Lung microvascular endothelial cell (primary cell): ENCODE measurements around the gene ENOX1. TPM values are rescaled to one million over a fixed set of nuclear protein-coding genes. Genes with fewer than 3 reads are reported as not detected.

Source experiments
- DNase-seq, 2 donors: peaks; one replicate each; pipeline versions ENCODE4 v3.0.0 to v3.0.0-alpha.2; 2010; ENCODE audit warnings: low read depth in 2 of 2
- total RNA-seq: library from RNA; depleted of rRNA; stranded (reverse); fragments of >200 nt; gene quantifications from 2 replicates; pipeline ENCODE4 v1.2.1, GENCODE V29; 2014

Gene ENOX1
- total RNA-seq, 1 donor from 2014 or later: under 0.01 TPM

DNA sequence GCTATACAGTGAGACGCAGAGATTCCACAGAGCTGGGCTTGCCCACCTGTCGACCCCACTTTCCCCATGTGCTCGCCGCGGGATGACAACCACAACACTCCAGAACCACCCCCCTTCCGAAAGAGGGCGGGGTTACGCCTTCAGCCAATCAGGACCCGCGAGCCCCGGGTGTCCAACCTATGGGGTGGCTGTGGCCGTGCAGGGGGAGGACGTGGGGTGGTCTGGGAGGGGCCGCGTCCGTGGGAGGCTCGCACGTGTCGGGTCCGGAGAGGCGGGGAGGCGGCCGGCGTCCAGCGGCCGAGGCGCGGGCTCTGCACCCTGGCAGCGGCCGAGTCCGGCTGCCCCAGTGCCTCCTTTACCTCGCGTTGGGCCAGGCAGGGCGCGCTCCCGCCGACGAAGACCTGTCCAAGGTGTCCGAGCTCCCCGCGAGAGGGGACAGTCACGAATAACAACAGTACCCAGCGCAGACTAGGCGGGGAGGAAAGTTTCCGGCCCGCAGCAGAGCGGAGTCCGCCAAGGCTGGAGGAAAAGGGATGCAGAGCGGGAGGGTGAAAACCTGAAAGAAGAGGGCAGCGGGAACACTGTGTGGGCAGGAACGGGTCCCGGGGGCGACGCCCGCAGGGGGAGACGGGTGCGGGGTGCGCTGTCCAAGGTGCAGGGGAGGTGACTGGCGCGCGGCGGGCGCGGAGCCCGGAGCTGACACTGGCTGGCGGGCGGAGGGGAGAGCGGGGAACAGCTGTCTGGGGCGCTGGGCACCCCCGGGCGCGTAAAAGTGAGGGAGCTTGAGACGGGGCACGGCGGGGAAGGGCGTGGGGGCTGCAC, 911 bp downstream of the ENOX1 start:
- DNase-seq: peak; percentile 80 to 87

DNA sequence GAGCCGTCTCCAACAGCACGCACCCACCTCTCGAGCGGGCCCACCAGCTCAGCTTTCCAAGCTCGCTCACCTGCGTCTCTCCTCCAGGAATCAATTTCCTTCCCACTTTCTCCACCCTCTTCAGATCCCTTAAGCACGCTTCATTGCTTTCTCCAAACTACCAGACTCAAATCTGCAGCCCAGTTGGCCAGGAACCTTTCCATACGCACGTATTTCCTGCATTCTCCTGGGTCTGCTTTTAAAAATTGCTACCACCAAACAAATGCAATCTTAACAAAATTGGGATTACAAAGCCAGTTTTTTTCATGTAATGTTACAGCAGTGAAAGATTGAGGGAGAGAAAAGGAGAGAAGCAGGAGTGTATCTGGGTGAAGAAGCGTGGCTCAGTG, 1.5 kb downstream of the ENOX1 start:
- no peak for DNase-seq

DNA sequence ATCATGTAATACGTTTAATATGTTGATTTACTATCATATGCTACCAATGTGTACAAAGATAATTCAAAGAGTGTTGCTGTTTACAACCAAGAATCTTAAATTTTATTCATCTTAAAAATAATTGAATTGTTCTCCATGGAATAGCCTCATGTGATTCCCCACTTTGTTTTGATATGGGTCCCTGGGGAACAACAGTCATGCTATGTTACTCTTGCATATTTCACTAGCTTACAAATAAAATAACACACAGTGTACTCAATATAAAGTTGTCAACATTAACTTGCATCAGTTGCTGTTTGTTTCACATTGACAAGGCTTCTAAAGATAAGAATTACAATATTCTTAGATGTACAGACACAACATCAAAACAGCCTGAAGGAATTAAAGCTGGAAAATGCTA, 2.3 kb downstream of the ENOX1 start:
- DNase-seq: no peak

DNA sequence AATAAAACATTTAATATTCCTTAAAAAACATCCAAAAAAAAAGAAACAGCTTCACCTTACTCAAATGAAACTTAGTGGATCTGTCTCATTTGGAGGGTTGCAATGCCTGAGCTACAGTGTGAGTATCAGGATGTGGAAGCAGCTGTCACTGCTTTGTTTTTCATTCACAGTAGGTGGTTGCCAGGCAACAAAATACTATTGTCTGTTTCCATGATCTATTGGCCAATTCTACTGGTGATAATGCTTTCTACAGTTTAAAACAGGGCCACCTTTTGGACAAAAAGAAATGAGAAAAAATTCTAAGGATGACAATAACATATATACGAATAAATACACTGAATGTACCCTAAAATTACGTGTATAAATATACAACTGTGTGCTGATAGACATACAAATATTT, 3.0 kb downstream of the ENOX1 start:
- peak; percentile 91 to 95 for DNase-seq

DNA sequence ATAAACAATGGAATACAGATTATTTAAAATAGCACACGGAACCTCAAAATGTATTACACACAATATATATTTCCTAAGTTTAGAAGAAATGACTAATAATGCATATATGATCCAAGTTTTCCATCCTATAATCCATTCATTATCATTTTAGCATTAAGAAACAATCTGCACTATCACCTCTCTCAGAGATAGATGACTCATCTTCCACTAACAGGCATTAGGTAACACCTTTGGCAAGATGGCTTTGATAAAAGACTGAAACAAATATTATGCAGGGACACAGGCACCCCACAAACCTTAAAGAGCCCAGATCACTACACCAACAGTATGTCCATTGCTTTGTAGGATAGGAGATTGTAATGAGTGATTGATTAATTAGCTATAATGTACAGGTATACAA, 4.1 kb downstream of the ENOX1 start:
- DNase-seq: peak in 1 of 2 donors; percentile 36

DNA sequence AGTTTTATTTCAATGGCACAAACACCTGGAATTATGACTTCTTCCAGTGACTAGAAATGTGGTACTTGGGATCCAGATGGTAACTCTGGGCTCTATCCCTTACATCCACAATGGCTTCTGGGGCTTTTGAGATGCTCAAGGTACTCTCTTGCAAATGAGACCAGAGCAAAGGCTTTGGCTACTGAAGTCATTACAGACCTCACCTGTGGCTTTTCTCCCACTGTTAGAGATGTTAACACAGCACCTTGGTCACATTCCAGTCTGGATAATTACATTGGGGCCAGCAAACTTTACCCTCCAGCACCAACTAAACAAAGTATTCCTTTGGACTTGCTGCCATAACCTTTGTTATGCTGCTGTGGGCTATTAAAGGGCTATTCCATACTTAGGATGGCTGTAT, 6.1 kb downstream of the ENOX1 start:
- DNase-seq: no peak

DNA sequence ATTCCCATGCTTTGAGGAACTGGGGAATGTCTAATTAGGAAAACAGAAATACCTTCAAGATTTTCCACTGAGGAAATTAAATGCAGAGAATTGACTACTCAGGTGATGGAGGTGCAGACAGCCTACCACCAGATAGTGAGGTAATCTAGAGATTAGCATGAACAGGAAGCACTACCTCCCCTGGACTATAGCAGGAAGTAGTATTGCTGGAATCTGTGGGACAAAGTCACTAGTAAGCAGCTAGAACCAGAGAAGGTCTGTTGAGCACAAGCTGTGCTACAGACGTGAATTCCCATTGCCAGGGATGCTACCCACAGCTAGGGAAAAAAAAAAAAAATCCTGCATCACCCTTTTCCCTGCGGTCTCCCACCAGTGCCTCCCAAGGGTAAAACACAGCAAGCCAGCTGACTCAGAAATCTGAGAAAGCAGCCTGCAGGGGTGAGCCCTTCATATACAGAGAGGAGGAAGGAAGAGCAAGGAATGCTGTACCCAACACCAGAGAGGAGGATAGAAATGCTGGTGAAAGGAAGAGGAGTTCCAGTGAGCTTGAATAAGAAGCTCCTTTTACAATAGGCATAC, 10.2 kb downstream of the ENOX1 start:
- DNase-seq: peak in 1 of 2 donors; percentile 5

DNA sequence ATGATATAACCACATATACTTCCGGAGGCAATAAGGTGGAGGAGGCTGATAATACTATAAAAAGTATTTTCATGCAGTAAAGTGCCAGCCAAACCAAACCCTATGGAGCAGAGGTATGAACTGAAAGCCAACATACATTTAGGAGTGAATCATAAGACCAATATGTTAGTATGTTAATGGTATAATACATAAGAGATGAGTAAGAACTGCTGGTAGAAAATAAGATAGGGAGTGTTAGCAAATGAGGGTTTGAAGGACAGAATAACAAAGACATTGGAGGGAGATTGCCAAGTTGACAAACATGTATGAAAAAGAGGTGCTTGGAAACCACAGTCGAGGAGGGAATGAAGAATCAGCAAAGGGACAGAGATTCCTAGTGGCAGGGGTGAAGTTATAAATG, 10.8 kb downstream of the ENOX1 start:
- DNase-seq: no peak

DNA sequence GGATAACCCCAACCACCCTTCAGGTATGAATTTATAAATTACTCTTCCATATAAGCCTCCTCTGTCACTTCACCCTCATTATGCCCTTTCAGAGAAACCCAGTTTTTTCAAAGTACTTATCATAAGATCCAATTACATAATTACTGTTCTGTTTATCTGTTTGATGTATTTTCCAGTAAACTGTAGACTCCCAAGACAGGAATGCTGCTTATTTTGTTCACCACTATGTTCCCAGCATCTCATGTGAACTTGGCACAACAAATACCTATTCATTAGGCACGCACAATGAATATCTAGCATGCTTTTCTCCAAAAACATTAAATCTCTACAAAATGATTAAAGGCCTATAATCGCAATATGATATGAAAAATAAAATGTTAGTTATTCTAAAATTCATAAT, 13.2 kb downstream of the ENOX1 start:
- DNase-seq: no peak

DNA sequence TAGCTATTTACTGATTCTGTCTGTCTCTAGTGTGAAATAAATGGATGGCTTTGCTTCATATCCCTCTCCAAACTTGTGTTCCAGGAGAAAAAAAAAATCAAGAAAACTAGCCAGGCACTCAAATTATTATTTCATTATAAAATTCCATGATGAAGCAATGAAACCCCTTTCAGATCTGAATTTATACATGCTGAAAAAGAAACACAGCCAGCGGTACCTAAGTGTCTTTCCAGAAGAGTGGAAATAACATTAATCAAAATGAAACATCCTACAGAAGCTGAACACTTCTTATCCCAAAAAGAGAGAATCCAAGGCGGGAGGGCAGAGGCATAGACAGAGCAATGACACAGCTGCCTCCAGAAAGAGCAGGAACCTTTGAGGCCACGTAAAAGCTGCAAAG, 15.9 kb downstream of the ENOX1 start:
- DNase-seq: no peak

DNA sequence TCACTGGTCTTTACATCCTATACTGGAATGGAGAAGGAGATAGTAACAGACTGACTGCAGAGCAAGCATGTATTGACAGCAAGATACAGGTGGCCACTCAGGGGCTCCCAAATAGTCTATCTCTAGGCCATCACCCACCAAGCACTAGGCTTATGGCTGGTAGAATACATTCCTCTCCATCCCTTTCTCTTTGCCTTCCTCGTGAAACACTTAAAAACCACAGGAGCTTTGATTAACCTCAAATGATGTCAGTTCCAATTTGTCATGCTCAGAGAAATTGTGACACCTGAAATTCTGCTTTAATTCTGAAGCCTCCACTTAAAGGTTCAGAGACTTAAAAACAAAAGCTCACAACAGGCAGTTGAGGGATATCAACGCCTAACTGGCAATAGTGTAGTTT, 17.2 kb downstream of the ENOX1 start:
- no peak for DNase-seq

DNA sequence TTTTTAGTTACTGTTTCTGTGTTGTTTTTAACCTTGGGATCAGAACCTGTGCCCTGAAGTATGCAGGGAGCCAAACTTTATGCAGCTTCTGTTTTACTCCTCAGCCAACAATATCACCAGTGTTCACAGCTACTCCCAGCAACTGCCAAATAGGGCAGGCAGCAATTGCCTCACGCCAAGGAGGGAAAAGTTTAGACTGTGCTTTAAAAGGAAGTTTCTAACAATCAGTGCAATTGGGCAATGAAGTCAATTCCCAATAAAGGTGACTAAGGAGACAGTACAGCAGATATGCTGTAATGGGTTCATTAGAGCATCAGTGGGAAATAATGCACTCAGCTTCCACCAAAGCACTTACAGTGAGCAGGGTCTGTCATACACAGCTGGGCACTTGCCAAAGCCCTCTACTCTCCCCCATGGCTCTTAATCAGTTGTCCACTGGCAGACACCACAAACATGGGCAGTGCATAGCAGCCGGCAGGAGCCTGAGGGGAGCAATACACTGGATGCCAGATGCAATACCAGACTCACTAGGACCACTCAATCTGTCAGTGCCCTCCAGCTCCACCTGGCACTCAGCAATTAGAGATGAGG, 19.3 kb downstream of the ENOX1 start:
- DNase-seq: no peak

DNA sequence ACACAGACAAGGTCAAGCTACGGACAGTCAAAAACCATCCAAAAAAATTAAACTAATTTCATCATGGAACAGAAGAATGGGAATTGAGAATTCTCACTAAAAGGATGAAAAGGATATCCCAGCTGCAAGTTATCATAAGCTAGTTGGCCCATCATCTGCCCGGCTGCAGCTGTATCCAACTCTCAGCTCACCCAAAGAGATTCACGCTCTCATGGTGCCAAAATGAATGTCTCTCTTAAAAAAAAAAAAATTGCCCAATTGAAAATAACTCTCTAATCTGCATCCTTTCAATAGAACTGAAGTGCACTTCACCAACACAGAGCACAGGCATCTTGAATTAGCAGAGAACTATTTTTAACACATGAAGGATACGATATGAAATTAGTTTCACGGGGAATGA, 20.0 kb downstream of the ENOX1 start:
- no peak for DNase-seq

DNA sequence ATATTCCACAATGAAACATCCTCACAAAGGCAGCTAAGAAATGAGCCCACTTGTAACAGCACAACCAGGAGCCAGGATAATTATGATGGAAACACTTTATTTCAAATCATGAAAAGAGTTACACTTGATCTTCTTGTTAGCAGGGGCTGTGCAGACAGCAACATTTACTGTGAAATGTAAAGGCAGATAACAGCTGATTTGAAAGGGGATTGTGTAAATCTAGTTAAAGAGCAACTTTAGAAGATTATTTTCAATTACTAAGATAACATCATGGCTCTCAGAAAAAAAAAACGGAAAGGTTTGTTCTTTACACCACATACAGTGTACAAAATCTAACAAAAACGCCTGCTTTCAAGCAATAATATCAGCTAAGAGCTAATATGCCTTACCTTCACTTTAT, 22.4 kb downstream of the ENOX1 start:
- DNase-seq: no peak

DNA sequence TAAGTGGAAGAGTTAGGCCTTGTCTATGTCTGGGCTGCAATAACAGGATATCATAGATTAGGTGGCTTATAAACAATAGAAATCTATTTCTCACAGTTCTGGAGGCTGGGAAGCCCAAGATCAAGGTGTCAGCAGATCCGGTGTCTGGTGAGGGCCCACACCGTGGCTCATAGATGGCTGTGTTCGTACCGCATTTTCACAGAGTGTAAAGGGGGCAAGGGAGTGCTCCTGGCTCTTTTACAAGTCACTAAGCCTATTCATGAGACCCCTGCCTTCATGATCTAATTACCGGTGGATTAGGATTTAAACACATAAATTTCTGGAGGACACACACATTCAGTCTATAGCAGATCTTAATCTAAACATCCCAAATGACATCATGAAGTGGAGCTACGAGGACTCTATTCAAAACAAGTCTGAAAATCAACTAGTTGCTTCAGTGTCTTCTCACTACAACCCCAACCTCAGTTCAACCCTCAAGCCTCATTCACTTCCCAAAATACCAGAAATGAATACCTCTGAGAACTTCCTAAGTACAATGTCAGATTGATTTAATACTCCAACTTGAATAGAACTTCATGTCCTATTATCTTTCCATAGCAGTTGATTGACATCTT, 23.5 kb downstream of the ENOX1 start:
- no peak for DNase-seq

DNA sequence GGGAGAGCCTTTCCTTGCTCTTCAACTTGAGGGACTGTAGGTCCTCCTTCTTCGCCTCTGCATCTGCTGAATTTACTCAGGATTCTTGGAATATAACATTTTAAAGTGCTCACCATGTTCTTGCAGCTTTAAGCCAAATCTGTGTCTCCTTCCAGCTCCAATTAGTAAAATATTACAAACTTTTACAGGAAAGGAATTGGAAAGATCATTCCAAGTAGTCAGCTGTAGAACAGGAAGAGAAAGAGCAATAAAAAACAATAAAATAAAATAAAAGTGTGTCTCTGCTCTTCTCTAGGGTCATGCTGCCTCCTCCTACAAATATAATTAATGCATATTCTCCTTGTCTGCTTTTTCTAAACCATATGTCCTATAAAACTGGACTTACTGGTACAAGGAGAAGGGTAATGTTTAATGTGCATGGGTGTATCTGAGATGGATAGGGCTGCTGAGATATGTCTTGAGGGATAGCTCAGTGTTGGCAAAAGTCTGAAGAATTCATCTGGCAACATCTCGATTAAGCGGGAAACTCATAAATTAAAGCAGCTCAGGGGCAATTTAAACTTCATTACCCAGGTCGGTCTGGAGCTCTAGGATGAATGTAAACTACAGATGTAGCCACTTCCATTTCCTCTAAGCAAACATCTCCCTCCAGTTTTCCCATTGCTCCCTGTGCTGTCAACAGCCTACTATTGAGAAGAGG, 25.0 kb downstream of the ENOX1 start:
- no peak for DNase-seq

DNA sequence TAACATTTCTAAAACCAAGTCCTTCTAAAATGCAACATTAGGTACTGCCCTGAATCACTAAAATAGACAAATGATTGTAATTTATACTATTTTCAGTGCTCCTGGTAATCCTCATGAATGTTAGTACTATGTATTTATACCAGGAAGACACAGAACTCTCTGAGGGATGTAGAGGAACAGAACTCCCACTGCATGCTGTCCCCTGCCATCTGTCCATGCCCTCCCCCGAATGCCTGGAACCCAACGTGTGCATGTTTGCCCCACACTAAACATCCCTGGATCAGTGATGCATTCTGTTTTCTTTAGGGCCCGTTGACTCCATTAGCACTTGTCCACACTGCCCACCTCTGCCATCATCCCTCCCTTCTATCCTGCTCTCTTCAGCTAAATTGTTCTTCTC, 26.5 kb downstream of the ENOX1 start:
- no peak for DNase-seq

DNA sequence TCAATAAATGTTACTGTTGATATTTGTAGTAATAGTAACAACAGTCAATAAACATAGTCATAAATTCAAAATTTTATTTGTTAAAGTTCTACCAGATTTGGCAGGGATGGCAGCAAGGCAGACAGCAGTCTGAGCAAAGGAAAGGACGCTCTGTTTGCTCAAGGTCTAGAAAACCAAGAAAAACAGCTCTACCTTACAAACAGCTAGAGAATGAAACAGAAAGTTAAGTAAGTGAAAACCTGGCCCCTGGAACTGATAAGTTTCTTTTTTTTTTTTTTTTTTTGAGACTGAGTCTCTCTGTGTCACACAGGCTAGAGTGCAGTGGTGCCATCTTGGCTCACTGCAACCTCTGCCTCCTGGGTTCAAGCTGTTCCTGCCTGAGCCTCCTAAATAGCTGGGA, 27.9 kb downstream of the ENOX1 start:
- DNase-seq: no peak

DNA sequence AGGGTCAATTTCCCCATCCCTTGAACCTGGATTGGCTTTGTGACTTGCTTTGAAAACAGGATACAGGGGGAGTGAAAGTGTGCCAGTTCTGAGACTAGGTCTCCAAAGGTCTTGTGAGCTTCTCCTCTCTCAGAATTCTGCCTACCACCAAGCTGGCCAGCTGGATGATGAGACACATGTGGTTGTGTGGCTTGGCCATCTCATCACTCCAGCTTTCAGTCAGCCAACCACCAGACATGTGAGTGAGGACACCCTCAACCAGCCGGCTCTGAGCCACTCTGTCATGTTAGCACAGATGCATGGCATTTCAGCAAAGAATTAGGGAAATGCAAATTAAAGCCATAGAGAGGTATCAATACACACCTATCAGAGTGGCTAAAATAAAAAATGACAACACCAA, 29.5 kb downstream of the ENOX1 start:
- no peak for DNase-seq

DNA sequence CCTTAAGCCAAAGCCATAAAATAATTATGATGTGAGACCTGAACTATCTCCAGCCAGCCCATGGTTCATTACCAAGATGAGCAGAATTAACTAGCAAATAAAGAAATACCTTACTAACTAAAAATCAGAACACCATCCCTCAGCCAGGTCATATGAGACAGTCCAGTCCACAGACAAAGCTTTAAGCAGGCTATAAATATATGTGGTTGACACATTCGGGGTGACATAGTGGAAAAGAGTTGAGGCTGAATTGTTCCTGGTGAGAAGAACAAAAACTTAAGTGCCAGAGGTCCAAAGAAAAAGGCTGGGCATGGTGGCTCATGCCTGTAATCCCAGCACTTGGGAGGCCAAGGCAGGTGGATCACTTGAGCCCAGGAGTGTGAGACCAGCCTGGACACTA, 30.9 kb downstream of the ENOX1 start:
- no peak for DNase-seq

DNA sequence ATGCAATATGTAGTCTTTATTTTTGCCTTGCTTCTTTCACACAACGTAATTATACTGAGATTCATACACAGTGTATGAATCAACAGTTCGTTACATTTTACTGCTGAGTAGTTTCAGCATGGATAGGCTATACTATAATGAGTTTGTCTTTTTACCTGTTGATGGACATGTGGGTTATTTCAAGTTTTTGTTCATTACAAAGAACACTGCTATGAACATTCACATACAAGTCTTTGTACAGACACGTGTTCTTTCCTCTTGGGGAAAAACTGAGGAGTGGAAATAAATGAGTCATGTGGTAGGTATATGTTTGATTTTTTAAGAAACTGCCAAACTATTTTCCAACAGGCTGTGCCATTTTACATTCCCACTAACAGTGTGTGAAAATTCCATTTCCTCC, 35.1 kb downstream of the ENOX1 start:
- DNase-seq: peak in 1 of 2 donors; percentile 41

DNA sequence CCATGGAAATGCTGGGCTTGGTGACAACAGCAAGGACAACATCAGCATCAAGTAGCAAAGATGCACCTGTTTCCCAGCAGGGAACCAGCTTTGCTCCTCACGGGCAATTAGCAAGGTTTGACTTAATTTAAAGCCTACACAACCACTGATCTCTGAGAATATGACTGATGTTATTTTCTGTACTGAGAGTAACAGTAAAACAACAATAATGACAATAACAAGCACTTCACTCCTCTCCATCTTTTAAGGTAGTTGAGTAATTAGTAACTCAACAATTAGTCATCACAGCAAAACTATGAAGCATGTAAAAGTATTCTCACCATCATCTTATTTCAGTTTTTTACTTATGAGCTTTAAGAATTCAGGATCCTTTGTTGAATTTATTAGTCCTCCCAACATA, 37.3 kb downstream of the ENOX1 start:
- DNase-seq: no peak
